CD4-positive, alpha-beta T cell treated with Interleukin-12 subunit alpha and Interleukin-12 subunit beta, for 1 hour (primary cell): Measurements from ENCODE around the gene MCM3.

Experiments used
- DNase-seq: peaks from one replicate; pipeline ENCODE4 v3.0.0-alpha.2; 2020

The MCM3 gene

DNA sequence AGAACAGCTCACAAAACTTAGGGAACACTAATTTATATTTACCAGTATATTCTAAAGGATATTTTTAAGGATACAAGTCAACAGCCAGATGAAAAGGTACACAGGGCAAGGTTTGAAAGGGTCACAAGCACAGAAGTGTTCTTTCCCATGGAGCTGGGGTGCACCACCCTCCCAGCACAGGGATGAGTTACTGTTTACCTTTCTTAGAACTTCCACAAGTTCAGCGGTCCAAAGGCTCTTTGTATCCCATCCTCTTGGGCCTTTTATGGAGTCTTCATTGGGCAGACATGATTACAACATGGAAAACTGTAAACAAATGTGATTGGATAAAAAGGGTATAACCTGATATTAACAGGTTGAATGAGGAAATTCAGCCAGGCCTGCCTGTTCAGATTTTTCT, 39.1 kb downstream of the MCM3 start:
- no peak for DNase-seq

DNA sequence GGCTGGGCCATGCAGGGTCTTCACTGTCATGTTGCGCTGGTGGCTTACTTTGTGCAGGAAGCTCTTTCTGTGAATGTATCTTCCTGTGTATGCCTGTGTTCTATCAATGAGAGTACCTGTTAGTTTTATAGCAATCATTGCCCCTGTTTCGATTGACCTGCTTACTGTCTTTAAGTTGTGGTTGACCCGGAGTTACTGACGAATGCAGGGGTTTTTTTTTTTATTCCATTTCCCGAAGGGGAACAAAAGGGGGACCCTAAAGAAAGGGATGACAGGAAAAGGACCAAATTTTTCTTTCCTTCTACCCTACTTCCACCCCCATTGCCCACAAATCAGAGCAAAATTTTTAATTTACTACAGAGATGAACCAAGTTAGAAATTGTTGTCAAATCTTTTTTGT, 40.1 kb downstream of the MCM3 start, which contains the start of gene IL17F:
IL17F (minus strand) TSS at position 101 of the 400 bp plus-strand sequence; CDS start at position 30, 71 bp downstream.
- DNase-seq, result no peak

GRCh38 chr6:52243282-52243893, 41.2 kb downstream of the MCM3 start:
- no peak for DNase-seq

DNA sequence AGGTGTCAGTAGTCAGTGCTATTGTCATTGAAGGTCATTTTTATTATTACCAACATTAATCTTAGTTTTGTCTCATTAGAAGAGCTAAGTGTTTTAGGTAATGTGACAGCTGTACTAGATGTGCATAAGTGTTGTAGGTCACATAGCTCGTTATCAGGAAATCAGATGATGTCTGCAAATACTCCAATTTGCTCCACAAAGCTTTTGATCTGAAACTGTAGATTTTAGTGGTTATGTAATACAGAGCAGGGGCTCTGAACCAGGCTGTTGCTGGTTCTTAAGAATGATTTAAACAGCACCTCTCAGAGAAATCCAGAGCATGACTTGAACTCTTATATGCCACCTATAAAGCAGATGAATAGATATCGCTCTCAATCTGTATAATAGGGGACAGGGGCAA, 42.7 kb downstream of the MCM3 start:
- DNase-seq, result no peak

- DNase-seq, result no peak
Observed at GRCh38 chr6:52233975-52234823, 50.3 kb downstream of the MCM3 start.

GRCh38 chr6:52233005-52233404, 51.5 kb downstream of the MCM3 start:
- no peak for DNase-seq

- DNase-seq, result peak; percentile 8
Observed at GRCh38 chr6:52231406-52232127, 53.0 kb downstream of the MCM3 start.

- DNase-seq, result no peak
Observed at GRCh38 chr6:52230685-52231084, 53.9 kb downstream of the MCM3 start.

DNA sequence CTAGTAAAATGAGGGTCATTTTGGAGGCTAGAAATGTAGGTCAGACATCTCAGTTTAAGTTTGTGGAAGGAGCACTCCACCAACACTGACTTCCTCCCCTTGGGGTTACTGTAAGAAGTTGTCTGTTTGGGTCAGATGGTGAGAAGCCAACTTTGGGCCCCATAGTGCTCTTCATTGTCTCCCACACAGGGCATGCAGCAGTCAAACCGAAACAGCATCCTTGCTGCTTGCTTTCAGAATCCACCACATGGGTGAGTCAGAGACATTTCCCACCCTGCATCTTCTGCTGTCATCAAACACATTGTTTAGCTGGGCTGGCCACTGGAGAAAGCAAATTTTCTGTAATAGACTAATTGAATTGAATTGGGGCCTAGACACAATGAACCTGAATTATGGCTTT, 57.0 kb downstream of the MCM3 start:
- DNase-seq, result no peak

DNA sequence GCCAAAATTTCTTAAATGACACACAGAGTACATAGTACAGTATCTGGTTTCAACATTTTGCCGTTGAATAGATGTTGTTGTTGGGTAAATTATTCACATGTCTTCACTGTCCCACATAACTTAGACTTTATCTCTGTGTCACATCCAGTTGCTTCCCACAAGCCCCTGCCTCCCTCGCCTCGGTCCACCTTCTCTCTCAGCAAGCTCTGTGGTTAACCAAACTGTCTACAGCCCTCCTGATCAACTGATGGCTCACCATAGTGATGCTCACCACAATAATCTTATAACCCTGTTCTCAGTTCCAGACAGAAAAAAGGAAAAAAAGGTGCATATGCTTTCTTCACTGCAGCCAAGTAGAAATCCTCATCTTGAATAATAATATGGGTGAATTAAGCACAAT, 63.2 kb downstream of the MCM3 start:
- DNase-seq, result no peak

DNA sequence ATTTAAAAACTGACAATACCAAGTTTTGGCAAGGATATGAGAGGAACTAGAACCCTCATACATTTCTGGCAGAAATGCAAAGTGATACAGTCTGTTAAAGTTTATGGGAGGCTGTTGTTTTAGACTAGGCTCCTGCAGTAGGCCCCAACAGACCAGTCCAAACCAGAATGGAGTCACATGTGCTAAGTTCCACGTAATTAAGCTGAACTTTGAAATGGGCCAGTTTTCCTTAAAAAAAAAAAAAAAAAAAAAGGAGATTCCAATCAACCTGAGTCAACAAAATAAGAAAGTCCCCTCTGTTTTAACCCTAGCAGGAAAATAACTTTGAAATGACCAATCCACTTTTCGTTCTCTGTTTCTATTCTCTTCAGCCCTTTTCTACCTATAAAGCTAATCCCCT, 66.8 kb downstream of the MCM3 start:
- DNase-seq, result no peak

- no peak for DNase-seq
Observed at GRCh38 chr6:52216932-52217575, 67.5 kb downstream of the MCM3 start.

DNA sequence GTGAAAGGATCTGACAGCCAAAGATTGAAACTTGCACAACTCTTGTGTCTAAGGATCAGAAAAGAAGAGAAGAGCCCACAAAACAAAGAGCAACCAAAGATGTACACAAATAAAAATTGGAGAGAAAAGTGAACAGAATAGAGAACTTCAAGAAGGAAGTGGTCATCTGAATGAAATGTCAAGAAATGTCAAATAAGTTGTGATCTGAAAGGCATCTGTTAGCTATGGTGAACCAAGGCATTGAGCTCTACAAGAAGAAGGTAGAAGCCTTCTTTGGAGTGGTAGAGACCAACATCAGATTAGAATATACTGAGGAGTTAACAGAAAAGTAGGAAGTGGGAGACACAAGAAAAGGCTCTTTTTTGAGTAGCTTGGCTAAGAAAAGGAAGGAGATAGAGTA, 68.8 kb downstream of the MCM3 start:
- DNase-seq, result no peak
